SH-SY5Y (cell line): ENCODE results near the gene GALNT11.

Experiments used
- GATA2 ChIP-seq: IDR thresholded peaks from 2 replicates; pipeline ENCODE4 v1.6.1; 2011; ENCODE audit warnings: mild to moderate bottlenecking, low read depth, low read length
- GATA3 ChIP-seq: IDR thresholded peaks from 2 replicates; pipeline ENCODE4 v1.6.1; 2011; ENCODE audit warnings: low read depth, mild to moderate bottlenecking, low read length, moderate library complexity

DNA sequence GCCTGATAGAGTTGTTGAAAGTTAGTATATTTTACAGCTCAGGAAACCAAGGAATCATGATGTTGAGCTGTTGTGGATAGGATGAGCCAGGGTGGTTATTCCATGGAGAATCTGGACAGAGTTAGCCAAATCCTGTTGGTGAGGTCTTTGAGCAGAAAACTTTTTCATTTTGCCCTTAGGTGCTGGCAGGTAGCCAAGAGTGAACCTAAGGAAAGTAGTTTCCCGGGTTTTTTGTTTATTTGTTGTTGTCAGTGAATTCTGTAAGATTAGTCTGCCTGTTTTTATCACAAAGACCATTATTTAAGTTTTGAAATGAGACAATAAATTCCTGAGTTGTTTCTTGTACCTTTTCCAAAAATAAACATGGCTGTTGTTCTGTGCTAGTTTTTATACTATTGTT is 61.0 kb downstream of the GALNT11 start:
- TF ChIP-seq GATA3 = no peak
- no peak for TF ChIP-seq GATA2
